Caki2 (cell line): ENCODE measurements around the gene INCENP. TPM values are rescaled to one million over a fixed set of nuclear protein-coding genes. Genes with fewer than 3 reads are reported as not detected.

Experiments used
- DNase-seq: peaks from one replicate; pipeline ENCODE4 v3.0.0-alpha.2; 2015; ENCODE audit warnings: low read depth
- in situ Hi-C: cut with HindIII; loops from 2 replicates; pipeline ENCODE4 v1.10.0; 2016; ENCODE audit warnings: low sequenced_read_pairs, low pct_unique_long_range_greater_than_20kb, mixed read lengths
- total RNA-seq: library from RNA; depleted of rRNA; stranded (reverse); fragments of >200 nt; shearing (Covaris generic); gene quantifications from 2 replicates; pipeline ENCODE4 v1.2.3, GENCODE V29; 2014; ENCODE audit warnings: low replicate concordance

Gene INCENP
- total RNA-seq, 1 experiment from 2014 or later = 34.7 TPM

DNA sequence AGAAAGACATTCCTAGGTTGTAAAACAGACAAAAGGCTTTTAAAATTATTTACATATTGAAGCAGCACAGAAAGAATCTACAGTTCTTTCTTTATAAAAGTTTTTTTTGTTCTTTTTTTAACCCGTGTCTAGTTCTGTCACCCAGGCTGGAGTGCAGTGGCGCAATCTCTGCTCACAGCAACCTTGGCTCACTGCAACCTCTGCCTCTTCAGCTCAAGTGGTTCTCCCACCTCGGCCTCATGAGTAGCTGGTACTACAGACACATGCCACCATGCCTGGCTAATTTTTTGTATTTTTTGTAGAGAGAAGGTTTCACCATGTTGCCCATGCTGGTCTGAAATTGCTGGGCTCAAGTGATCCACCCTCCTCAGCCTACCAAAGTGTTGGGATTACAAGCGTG lies 3.8 kb upstream of the INCENP start:
- in situ Hi-C loops = no loop called here
- DNase-seq = no peak

DNA sequence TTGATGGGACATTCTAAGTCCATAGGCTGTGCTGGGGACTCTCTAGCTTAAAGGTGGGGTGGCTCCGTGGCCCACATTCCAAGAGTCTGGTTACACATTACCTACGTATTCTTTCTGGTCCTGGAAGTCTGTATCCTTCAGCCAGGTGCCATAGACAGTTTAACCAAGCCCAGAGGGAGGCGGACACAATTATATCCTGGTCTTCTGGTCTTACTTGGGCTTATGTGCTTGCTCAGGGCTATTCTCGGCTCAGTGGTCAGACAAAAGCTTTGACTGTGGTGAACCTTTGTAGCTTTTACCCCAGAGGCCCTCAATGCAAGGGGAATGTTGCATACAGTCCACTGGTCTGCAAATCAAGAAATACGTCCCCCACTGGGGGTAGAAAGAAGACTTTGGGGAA lies 3.4 kb upstream of the INCENP start:
- in situ Hi-C loops = no loop called here
- DNase-seq = no peak

DNA sequence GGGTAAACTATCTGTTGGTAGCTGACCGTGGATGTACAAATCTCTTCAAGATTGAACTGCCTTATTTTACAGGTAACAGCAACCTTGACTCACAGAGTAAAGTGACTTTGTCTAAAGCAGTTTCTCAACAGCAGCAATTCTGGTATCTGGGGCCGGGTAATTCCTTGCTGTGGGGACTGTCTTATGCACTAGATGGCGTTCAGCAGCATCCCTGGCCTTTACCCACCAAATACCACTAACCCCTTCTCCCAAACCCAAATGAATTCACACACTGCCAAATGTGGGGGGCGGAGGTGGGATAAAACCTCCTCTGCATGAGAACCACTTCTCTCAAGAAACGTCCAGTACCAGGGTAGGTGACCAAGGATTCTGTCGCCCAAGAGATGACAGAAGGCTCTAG lies 1.7 kb upstream of the INCENP start:
- in situ Hi-C loops = no loop called here
- no peak for DNase-seq

DNA sequence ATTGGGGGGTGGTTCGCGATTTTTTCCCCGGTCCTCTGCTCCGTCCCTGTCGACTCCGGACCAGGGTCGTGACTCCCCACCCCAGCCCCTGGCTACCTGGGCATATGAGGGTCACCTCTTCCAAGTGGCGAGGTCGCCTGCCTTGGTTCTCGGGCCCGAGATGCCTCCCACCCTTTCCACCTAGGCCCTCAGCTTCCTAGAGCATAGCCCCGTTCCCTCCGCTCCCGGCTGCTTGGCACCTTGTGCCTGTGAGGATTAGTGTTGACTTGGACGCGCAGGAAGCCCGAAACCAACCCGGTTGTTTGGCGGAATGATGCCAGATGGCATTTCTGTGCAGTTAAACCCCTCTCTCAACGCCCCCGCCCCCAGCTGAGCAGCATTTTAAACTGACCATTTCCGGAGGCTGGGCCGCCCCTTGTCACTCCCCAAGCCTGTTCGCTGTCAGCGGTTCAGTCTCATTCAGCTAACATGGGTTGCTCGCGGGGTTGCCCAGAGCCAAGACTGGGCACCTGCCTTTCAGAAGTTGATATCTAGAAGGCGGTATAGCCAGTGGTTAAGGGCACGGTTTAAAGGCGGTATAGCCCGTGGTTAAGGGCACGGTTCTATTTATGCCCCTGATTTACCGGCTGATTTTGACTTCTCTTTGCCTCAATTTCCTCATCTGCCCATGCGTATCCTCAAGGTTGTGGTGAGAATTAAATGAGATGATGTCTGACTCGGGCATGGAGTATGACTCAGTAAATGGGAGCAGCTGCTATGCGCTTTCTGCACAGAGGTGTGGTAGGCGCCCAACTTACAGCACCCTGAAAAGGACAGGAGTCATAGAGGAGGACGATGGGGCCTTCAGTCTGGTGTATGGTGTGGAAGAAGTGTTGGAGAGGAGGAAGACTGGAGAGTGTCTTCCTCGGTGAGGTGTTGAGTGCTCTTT lies 639 bp downstream of the INCENP start:
- DNase-seq = peak; percentile 19
- in situ Hi-C loops = no loop called here

DNA sequence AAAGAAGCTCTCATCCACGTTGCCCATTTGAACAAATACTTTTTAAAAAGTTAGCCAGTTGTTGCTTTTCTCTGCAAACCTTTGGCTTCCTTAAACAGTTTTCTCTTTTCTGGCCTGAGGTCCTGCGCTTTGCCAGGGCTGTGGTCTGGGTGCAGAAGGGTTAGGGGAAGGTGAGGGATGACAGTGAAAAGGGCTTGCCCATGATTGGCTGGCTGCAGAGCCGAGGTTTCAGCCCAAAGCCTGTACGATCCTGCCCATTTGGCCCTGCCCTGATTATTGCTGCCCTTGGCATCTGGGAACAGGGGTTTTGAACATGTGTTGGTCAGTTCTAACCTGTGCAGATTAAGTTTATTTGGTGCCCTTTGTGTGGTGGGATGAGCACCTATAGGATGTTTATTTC lies 1.5 kb downstream of the INCENP start:
- in situ Hi-C loops = no loop called here
- DNase-seq = no peak

DNA sequence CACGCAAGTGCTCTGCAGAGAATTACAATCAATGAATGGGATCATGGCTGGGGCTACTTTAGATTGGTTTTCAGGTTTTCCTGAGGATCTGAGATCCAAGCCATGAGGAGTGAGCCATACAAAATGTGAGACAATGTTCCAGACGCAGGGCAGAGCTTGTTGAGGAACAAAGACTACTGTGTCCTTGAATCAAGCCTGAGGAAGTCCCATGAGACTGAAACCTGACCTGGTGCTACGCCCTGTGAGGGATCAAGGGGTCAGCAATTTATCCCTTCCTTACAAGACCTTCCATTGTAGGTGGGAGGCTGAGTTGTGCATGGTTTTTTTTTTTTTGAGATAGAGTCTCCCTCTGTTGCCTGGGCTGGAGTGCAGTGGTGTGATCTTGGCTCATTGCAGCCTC lies 2.1 kb downstream of the INCENP start:
- in situ Hi-C loops = no loop called here
- no peak for DNase-seq

DNA sequence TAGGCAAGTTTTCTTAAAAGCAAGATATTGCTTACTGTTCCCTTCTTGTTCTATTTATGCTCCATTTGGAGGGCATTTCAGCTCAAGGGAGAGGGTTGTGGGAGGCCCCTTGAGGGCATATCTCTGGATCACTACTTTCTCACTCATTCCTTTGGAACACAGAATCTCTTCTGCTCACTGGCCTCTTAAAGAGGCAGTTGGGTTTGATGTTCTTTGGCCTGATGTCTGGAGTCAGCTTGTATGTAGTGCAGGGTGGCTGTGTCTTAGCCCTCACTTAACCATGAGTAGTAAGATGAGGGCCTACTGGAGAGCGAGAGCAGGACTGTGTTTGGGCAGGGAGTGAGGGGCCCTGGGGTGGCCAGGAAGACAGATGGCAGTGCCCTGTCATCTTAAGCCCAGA lies 3.6 kb downstream of the INCENP start:
- DNase-seq = no peak
- in situ Hi-C loops = no loop called here

DNA sequence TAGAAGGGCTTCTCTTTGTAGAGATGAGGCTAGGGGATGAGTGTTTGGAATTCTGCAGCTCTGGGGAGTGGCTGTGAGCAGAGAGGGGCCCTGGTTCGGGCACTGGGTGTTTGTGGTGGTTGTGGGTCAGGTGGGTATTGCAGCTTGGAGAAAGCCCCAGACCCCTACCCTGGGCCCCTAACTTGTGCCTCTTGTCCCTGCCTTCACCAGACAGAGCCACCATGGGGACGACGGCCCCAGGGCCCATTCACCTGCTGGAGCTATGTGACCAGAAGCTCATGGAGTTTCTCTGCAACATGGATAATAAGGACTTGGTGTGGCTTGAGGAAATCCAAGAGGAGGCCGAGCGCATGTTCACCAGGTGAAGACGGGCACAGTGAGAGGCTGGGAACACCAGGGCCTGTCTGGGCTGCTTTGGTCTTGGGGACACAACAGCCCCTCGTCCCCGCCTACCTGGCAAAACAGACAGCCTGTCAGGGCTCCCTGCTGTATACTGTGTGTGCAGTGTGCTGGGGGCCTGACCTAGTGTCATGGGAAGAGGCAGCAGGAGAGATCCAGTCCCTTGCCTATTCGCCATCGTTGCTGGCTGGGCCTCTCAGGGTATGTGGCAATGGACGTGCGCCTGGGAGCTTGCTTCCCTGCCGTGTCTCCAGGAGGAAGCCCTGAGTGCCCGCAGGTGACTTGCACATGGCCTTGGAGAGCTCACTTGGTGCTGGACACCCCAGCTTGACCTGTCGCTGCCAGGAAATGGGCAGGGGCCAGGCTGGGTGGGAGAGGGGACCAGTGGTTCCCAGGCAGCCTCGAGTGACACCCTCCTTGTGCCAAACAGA lies 4.3 kb downstream of the INCENP start:
- DNase-seq = no peak
- in situ Hi-C loops = no loop called here

DNA sequence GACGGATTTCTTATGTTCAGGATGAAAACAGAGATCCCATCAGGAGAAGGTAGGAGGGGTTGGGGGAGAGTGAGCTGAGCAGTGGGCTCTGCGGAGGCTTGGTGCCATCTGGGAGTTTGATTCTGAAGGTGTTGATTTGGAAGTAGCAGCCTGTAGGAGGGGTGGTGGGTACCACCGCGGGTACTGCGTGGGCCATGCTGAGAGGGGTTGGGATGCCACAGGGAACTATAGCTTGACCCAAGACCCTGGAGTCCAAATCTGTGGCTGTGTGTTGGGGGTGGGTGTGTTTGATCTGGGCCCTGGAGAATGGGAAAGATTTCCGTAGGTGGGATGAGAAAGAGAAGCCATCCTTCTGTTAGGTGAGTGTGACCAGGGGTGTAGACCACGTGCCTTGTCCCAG lies 5.0 kb downstream of the INCENP start:
- no peak for DNase-seq
- in situ Hi-C loops = no loop called here

DNA sequence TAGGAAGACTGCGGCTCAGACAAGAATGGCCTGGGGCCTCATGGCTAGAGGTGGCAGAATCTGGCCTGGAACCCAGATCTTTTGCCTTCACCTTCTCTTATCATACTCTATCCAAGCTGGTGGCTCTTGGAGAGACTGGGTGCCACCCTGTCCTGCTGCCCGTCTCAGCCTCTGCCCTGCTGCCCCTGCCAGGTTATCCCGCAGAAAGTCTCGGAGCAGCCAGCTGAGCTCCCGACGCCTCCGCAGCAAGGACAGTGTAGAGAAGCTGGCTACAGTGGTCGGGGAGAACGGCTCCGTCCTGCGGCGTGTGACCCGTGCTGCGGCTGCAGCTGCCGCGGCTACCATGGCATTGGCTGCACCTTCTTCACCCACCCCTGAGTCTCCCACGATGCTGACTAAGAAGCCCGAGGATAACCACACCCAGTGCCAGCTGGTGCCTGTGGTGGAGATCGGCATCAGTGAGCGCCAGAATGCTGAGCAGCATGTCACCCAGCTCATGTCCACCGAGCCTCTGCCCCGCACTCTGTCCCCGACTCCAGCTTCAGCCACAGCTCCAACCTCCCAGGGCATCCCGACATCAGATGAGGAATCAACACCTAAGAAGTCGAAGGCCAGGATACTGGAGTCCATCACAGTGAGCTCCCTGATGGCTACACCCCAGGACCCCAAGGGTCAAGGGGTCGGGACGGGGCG lies 5.9 kb downstream of the INCENP start:
- no peak for DNase-seq
- in situ Hi-C loops = no loop called here

DNA sequence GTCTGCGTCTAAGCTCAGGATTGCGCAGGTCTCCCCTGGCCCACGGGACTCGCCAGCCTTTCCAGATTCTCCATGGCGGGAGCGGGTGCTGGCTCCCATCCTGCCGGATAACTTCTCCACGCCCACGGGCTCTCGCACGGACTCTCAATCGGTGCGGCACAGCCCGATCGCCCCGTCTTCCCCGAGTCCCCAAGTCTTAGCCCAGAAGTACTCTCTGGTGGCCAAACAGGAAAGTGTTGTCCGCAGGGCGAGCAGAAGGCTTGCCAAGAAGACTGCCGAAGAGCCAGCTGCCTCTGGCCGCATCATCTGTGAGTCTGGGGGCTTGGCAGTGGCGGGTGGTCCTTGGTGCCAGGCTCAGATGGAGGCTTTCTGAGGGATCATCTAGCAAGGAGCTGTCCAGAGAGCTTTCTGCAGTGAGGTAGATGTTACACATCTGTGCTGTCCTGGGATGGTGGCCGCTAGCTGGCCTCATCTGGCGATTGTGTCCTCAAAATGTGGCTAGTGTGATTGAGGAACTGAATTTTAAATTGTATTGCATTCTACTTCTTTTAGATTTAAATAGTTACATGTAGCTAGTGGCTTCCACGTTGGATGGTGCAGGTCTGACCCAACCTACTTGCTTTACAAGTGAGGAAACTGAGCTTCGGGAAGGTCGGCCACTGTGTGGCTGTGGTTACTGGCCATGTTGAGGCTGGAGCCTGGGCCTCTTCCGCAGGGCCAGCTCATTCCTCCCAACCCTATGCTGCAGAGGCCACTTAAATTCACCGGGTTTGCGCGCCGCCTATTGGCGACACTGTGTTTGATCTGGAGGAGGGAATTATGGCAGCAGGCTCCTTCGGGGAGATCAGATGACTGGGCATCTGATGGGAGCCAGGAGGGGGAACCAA lies 6.7 kb downstream of the INCENP start:
- in situ Hi-C loops = no loop called here
- DNase-seq = no peak

DNA sequence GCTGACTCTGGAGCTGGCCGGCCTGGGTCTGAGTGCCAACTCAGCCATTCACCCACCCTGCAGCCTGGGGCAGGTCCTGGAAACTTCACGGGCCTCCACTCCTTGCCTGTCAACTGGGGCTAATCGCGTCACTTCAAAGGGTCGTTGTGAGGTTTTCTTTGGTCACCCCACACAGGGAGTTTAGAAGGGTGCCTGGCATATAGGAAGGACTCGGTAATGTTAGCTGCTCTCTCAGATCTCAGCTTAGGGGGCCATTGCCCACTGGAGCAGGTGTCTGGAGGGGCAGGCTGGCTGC lies 7.3 kb downstream of the INCENP start:
- in situ Hi-C loops = no loop called here
- DNase-seq = no peak

DNA sequence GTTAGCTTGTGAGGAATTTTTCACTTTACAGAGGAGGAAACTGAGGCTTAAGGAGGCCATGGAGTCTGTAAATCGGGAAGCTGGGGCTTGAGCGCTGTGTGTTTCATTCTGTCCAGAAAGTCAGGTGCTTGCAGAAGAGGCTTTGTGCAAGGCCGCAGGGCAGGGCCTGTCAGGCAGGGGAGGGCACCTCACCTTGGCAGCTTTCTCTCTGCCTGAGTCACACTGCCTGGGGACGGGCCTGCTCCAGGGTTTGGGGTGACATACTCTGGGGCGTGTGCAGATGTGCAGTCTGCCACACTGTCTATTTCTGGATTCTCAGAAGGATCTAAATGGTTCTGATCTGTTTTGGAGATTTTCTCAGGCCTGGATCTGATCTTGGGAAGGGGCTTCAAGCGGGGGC lies 8.4 kb downstream of the INCENP start:
- in situ Hi-C loops = no loop called here
- DNase-seq = no peak

DNA sequence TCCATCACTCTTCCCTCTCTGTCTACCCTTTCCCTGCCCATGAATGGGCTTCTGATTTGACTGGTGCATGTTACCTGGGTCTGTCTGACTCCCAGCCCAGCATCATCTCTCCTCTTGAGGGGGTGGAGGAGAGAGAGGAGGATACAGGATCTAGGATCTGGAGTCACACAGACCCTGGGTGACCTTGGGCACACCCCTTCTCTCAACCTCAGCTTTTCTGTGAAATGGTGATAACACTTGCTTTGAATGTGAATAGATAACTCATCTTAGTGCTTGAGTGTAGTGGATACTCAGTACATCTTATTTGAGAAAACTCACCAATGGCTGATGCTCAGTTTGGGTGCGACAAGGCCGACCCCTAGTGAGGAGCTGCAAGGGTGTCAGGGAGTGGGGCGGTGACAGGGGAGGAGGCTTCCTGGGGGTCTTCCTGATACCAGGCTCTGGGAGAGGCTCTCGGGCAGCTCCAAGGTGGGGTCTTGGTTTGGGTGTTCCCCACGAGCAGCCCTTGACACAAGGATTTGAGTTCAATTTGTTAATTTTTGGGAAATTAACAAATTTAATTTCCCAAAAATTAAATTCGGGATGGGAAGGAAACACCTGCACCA lies 9.0 kb downstream of the INCENP start:
- in situ Hi-C loops = no loop called here
- DNase-seq = no peak

DNA sequence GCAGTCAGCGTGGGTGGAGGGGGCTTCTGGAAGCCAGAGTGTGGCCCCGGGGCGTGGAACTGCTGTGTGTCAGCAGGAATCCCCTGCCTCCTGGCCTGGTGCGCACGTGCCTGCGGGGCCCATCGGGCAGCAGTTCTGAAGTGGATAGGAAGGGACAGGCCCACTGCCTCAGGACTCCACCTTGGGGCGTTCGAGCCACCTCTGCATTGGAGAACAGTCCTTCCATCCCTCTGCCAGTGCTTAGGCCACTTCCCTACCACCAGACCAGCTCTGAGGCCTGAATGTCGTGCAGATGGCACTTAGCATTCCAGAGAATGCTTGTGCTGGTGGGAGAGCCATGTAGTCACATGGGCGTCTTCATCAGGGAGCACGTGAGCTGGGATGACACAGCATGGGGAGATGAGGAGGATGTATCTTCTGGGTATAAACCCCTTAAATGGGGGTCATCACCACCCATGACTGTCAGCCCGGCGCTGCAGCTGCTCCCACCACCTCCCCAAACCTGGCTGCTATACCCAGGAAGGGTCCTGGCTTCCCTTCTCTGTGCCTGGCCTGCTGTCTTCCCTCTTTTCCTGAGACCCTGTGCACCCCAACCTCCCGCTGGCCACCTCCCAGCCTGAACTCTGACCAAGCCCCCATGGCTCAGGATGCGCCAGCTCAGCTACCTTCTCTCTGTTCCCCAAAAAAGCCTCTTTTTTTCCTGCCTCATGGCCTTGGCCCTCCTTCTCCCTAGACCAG lies 9.7 kb downstream of the INCENP start:
- DNase-seq = no peak
- in situ Hi-C loops = no loop called here

DNA sequence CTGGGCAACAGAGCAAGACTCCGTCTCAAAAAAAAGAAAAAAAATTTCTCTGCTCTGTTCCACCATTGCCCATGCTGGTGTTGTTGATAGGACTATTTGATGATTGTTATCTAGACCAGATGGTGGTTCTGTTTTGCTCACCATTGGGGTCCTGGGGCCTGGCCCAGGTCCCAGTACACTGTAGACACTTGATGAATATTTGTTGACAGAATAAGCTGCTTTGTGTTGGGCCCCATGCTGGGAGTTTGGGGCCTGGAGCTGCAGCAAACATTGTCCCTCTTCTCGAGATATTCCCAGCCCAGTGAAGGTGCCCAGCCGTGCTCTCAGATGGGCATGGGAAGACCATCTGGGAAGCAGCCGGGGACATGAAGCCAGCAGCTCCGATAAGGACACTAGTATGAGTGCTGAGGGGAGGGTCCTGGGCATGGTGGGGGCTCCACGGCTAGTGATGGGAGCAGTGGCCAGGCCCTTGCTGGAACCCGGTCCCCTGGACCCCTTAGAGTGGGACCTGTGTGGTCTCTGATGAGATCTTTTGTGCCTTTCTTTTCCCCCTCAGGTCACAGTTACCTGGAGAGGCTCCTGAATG lies 13.6 kb downstream of the INCENP start:
- DNase-seq = no peak
- in situ Hi-C loops = no loop called here
